AG04449 (cell line): ENCODE results near the gene LRMDA.

Source experiments
- CTCF ChIA-PET: fragments of 350-600 bp; formaldehyde crosslinking; extraction: SDS; loops from one replicate; lab custom pipeline; 2021; ENCODE audit warnings: antibody characterized with exemption; lab: Yijun Ruan, JAX
- POLR2A ChIA-PET: fragments of 400-600, 350-600 bp; formaldehyde crosslinking; extraction: SDS; loops from one replicate; lab custom pipeline; 2020; ENCODE audit warnings: antibody characterized with exemption, inconsistent platforms; lab: Yijun Ruan, JAX
- DNase-seq: peaks from one replicate; pipeline ENCODE4 v3.0.0-alpha.2; 2010; ENCODE audit warnings: low read depth, low spot score
- H3K4me3 ChIP-seq: 2 replicates; pipeline ENCODE4 v1.5.1; 2011; ENCODE audit warnings: low read depth, mild to moderate bottlenecking, control low read depth, low read length
- TF ChIP-seq, protein P1 (sequence below): IDR thresholded peaks from one replicate; pipeline ENCODE4 v1.5.1; 2011; ENCODE audit warnings: mild to moderate bottlenecking, moderate library complexity, low read length, control low read depth, inconsistent platforms; ENCODE audit not compliant: insufficient read depth; ENCODE audit errors: missing control alignments

LRMDA gene

DNA sequence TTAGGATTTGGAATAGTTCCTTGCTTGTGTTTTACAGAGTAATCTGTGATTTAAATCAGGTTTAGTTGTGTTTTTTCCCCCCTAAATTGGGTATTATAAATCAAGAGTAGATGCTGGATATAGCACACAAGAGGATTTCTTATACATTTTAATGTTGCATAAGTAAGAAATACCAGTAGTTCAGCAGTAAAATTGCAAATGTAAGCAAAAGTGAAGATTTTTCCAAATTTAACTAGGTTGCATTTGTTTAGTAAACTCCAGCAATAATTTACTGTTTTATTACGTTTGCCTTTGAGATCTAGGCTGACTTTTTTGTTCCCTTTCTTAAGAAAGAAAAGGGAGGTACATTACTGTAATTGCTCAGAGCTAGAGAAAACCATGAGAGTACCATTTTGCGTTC, 207.3 kb downstream of the LRMDA start:
- ChIA-PET CTCF (no interaction called here), POLR2A (no interaction called here)
- DNase-seq = no peak
- no peak overlapping the region for H3K4me3 ChIP-seq
- TF ChIP-seq, protein P1, sequence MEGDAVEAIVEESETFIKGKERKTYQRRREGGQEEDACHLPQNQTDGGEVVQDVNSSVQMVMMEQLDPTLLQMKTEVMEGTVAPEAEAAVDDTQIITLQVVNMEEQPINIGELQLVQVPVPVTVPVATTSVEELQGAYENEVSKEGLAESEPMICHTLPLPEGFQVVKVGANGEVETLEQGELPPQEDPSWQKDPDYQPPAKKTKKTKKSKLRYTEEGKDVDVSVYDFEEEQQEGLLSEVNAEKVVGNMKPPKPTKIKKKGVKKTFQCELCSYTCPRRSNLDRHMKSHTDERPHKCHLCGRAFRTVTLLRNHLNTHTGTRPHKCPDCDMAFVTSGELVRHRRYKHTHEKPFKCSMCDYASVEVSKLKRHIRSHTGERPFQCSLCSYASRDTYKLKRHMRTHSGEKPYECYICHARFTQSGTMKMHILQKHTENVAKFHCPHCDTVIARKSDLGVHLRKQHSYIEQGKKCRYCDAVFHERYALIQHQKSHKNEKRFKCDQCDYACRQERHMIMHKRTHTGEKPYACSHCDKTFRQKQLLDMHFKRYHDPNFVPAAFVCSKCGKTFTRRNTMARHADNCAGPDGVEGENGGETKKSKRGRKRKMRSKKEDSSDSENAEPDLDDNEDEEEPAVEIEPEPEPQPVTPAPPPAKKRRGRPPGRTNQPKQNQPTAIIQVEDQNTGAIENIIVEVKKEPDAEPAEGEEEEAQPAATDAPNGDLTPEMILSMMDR = no peak

DNA sequence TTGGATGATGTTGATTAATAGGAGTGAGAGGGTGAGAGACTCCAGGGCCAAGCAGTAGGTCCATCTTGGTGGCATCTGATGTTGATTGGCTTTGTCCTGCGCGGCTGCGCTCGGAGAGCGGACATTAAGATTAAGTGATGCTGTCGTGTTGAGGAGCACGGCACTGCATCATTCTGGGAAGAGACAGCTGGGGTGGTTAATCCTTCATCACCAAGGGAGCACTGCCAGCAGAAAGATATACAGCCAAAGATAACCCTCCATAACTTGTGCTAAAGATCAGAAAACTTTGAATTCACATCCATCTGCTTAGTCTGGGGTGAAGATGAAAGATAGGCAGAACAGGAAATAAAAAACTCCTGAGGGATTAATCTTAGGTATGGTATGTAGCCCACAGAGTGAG, 208.3 kb downstream of the LRMDA start:
- DNase-seq = no peak
- ChIA-PET CTCF (no interaction called here), POLR2A (no interaction called here)
- TF ChIP-seq, protein P1 = no peak
- H3K4me3 ChIP-seq = no peak overlapping the region

DNA sequence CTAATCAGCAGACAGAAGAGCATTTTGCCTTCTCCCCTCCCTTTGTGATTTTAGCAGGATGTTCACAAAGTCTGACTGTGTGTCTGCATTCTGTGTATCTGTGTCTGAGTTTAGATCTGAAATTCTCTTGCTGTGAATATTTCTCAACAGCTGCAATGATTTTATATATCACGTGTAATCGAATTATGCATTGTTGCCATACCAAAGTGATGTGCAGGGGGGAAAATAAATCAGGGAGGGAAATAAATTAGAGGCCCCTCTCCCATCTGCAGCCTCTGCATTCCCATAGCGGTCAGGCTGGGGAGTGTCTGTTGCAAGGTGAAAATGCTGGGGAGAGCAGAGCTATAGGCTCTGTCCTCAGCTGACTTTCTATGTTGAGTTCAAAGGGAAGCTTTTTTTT, 209.0 kb downstream of the LRMDA start:
- POLR2A ChIA-PET = no interaction called here
- DNase-seq = no peak
- TF ChIP-seq, protein P1 = no peak
- H3K4me3 ChIP-seq = no peak overlapping the region
- CTCF ChIA-PET = no interaction called here

DNA sequence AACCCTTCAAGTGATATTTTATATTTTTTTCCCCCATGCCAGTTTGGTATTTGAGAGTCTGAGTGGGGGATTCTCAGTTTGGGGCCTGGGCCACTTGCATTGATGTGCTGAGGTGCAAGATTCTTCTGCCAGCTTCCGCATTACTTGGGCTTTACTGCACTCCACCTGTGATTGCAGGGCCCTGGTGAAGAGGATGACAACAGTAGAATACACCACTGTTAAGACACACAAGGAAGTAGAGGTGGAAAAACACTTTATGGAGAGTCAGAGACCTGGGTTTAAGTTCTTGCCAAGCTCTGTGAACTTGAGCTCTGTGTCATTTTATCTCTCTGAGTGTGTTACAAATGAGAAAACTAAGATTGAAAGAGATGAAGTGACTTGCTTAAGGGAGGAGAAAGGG, 209.4 kb downstream of the LRMDA start:
- TF ChIP-seq, protein P1 = no peak
- DNase-seq = no peak
- ChIA-PET POLR2A (no interaction called here), CTCF (no interaction called here)
- H3K4me3 ChIP-seq = no peak overlapping the region

DNA sequence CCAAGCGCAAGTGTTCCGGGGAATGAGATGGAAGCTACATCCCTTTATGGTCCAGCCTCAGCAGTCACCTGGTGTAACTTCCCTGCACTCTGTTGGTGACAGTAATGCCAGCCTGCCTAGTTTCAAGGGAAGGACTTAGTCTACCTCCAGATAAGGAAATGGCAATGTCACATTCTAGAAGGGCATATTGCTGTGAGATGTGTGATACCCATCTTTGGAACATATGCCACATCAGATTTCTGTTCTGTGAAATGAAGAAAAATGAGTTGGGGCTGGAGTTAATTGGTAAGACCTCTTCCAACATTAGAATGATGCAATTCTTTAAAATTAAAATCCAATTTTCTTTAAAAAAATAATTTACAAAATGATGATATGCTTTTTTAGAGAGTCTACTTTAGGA, 212.0 kb downstream of the LRMDA start:
- ChIA-PET CTCF (no interaction called here), POLR2A (no interaction called here)
- no peak overlapping the region for H3K4me3 ChIP-seq
- no peak for DNase-seq
- TF ChIP-seq, protein P1 = no peak

DNA sequence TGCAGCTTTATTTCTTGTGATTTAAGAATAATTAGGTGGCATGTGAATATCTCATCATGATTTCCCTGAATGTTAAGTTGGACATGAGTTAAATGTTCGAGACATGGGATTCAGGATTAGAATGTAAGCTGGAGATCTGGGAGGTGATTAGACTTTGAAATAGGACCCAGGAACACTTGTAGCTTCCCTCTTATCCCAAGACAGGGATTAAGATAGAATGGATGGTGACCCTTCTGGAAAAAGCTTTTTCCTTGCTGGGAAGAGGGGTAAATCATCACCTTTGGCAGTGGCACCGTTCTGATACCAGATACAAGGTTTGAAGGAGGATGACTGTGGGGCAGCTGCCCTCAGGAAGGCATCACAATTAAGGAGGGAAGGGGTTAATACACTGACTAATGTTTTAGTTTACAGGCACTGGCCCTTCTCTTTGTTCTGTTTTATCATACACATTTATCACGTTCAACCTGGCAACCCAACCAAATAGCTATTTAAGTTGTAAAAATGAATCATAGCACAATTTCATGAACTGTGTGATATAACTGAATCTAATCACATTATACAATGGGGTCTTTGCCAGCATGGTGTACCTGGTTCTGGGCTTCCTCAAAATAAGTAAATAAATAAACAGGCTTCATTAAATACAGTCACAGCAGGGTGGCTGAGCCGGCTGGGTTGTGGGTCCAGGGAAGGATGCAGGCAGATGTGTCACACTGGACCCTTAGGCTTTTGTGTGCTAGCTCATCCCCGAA, 212.7 kb downstream of the LRMDA start:
- POLR2A ChIA-PET = no interaction called here
- no peak for DNase-seq
- CTCF ChIA-PET = no interaction called here
- no peak overlapping the region for H3K4me3 ChIP-seq
- TF ChIP-seq, protein P1 = no peak
